NK-92 (cell line): ENCODE measurements around the gene C20orf144.
"Not testable (repeated sequence)": the region's sequence is repeated elsewhere in the genome, so short reads cannot be mapped to it uniquely, and the experiment has no call there.

Source experiments
- DNase-seq: peaks from one replicate; lab custom pipeline; 2025; ENCODE audit not compliant: unreplicated experiment; lab: John Stamatoyannopoulos, UW

Gene C20orf144

DNA sequence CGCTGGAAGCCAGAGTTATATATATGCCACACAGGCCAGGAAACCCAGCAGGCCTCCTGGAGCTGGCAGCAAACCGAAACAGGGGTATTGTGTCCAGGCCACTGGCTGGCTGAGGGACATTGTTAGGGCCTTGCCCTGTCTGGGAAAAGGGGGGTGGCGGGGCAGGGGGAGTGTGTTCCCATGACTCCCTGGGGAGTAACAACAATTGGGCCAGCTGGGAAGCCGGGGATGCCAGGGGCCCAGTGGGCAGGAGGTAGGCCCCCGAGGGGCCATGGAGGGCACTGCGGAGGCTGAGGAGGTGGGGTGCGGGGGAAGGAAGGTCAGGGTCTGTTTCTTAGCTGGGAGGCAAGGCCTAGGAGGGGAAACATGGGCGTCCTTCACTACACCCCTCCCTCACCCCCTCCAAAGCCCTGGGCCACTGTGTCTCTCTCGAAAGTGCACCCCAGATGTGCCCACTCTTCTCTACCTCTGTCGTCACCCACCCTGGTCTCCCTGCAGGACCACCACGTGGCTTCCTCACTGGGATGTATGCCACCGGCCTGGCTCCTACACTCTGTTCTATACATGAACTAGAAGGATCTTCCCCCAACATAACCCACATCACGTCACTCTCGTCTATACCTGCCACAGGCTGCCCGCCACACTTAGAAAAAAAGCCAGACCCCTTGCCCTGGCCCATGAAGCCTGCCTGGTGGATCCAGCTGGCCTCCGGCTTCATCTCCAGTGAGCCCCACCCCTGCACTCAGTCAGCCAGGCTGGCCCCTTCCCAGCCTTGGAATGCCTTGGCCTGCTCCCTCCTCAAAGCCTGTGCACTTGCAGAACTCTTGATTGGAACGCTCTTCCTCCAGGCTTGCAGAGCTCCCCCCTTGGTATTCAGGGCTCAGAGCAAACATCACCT lies 31.9 kb downstream of the C20orf144 start:
- no peak for DNase-seq

DNA sequence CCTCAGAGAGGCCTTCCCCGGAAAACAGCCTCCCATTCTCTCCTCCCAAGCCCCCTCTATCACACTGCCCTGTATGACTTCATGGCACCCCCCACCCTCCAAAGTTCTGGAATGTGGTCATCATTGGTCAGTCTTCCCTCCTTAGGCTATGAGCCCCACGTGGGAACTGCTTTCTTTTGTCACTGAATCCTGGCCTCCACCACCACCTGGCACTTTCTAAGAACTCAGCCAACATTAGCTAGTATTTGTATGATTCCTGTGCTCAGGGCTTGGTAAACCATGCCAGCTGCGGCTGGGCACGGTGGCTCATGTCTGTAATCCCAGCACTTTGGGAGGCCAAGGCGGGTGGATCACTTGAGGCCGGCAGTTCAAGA lies 32.5 kb downstream of the C20orf144 start:
- no peak for DNase-seq

DNA sequence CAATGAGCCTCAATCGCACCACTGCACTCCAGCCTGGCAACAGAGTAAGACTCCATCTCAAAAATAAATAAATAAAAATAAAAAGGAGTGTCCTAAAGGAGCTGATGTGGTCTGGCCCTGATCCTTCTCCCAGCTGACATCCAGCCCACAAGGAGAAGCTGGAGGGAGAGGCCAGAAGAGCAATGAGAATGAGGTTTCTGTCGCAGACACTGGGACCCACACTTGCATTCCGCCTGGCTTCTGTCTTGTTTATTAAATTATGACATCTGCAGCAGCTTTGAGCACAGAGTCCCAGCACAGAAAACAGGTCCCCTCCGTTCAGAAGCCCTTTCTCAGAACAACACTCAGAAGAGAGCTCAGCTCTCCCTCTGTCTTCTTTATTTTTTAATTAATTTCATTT lies 34.3 kb downstream of the C20orf144 start:
- DNase-seq, result no peak

DNA sequence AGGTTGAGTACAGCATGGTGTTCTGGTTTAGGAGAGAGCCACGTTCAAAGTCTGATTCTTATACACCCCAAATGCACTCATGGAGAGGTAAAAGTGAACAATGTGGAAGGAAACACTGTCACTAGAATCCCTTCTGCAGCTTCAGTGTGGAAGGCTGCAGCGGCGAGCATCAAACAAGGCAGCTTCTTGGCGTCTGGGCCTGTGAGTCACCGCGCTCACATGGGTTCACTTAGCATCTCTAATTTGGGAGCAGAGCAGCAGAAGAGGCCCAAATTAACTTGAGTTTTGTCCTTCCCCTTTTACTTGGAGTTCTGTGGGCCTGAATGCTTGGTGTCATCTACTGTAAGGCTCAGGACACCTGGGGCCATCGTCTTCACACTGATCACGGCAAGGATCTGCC lies 35.0 kb downstream of the C20orf144 start:
- no peak for DNase-seq

DNA sequence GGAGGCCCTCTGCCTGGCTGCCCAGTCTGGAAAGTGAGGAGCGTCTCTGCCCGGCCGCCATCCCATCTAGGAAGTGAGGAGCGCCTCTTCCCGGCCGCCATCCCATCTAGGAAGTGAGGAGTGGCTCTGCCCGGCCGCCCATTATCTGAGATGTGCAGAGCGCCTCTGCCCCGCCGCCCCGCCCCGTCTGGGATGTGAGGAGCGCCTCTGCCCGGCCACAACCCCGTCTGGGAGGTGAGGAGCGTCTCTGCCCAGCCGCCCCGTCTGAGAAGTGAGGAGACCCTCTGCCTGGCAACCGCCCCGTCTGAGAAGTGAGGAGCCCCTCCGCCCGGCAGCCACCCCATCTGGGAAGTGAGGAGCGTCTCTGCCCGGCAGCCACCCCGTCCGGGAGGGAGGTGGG lies 36.8 kb downstream of the C20orf144 start:
- not testable (repeated sequence) for DNase-seq

DNA sequence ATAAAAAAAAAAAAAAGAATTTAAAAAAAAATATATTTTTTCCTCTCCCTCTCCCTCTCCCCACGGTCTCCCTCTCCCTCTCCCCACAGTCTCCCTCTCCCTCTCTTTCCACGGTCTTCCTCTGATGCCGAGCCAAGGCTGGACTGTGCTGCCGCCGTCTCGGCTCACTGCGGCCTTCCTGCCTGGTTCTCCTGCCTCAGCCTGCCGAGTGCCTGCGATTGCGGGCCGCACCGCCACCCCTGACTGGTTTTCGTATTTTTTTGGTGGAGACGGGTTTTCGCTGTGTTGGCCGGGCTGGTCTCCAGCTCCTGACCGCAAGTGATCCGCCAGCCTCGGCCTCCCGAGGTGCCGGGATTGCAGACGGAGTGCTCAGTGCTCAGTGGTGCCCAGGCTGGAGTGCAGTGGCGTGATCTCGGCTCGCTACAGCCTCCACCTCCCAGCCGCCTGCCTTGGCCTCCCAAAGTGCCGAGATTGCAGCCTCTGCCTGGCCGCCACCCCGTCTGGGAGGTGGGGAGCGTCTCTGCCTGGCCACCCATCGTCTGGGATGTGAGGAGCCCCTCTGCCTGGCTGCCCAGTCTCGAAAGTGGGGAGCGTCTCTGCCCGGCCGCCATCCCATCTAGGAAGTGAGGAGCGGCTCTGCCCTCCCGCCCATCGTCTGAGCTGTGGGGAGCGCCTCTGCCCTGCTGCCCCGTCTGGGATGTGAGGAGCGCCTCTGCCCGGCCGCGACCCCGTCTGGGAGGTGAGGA lies 38.7 kb downstream of the C20orf144 start:
- not testable (repeated sequence) for DNase-seq

DNA sequence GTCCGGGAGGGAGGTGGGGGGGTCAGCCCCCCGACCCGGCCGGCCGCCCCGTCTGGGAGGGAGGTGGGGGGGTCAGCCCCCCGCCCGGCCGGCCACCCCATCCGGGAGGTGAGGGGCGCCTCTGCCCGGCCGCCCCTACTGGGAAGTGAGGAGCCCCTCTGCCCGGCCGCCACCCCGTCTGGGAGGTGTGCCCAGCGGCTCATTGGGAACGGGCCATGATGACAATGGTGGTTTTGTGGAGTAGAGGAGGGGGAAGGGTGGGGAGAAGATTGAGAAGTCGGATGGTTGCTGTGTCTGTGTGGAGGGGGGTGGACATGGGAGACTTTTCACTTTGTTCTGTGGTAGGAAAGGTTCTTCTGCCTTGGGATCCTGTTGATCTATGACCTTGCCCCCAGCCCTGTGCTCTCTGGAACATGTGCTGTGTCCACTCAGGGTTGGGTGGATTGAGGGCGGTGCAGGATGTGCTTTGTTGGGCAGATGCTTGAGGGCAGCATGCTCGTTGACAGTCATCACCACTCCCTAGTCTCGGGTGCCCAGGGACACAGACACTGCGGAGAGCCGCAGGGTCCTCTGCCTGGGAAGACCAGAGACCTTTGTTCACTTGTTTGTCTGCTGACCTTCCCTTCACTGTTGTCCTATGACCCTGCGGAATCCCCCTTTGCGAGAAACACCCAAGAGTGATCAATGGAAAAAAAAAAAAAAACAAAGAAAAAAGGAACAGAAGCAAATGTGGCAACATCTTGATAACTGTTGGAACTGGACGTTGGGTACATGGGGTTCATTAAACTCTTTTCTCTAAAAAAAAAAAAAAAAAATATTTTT lies 39.7 kb downstream of the C20orf144 start:
- no peak for DNase-seq

DNA sequence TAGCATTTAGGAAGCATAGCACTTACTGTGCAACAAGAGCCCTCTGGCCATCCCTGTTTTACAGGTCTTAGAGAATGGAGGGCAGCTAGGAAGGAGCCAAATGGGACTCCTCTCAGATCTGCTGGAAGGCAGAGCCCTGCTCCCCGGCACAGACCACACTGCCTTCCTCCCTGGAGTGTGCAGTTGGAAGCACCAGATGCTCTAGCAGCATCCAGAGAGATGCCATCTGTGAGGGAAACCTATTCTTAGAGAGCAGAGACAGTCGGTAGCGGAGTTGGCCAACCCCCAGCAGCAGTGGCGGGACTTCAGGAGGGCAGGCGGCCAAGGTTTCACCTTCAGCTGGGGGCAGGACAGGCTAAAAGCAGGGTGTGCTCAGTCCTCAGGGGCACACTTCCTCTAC lies 40.7 kb downstream of the C20orf144 start:
- DNase-seq, result no peak

DNA sequence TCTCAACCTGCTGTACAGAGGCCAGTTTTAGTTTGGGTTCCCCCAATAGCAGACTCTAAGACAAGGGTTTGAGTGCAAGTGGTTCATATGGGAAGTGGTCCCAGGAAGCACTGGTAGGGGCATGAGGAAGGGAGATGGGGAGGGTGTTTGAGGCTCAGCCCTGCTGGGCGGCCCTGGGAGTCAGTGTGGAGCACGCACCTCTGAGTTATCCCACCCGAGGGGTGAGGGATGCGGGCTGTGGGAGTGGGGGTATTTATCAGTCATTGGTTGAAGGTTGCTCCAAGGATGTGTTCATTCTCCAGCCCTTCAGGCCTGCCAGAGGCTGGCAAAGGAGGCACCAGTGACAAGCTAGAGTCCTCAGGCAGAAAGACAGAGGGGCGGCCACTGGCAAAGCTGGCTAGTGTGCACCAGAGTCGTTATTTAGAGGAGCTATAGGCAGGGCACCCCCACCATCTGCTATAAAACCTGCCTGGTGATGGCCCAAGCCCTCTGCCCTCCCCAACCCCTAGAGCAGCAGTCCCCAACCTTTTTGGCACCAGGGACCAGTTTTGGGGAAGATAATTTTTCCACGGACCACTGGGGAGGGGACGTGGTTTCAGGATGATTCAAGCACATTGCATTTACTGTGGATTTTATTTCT lies 41.5 kb downstream of the C20orf144 start:
- no peak for DNase-seq

DNA sequence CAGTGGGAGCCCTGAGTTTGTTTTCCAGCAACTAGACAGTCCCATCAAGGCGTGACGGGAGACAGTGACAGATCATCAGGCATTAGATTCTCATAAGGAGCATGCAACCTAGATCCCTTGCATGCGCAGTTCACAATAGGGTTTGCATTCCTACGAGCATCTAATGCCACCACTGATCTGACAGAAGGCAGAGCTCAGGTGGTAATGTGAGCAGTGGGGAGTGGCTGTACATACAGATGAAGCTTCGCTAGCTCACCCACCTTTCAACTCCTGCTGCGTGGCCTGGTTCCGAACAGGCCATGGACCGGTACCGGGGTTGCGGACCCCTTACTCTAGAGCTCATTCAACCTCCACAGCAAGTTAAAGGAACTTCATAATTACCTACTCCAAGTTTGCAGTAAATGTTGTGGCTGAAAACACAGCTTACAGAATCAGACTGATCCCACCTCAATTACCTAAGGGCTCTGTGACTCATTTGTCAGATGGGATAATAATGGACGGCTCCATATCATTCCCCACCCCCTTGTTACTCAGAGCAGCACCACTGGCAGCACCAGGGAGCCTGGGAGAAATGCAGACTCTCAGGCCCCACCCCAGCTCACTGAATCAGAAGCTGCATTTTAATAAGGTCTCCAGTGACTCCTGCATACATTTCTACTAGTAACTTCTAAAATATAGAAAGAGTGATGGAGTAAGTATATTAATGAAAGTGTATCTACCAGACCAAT lies 42.2 kb downstream of the C20orf144 start:
- no peak for DNase-seq

DNA sequence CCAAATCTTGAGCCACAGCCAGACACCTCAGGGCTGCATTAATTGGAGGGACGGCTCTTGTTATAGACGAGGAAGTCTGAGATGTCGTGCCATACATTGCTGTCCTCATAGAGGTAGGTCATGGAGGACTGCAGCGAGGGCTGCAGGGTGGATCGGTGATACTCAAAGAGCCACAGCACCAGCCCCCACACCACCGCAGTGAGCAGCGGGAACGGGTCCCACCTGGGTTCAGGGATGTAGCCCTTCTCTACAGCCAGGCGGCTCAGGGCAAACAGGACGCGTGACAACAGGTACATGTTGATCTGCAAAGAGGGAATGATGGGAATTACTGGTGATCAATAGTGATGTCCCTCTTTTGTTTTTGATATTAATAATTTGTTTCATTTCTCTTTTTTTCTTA lies 45.5 kb downstream of the C20orf144 start:
- no peak for DNase-seq

DNA sequence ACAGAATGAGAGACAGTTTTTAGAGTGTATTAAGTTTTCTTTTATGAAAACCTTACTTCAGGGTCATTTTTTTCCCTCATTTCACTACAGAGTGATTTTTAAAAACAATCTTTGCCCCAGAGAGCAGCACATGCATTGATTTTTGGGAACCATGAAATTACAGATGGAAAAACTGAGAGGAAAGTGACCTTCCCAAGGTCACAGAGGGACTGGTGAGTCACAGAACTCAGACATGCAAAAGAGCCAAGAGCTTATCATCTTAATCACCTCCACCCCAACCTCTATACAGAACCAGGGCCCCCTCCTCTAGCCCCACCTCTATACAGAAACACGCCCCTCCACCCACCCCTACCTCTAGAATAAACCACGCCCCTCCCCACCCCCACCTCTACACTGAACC lies 47.3 kb downstream of the C20orf144 start:
- DNase-seq, result no peak

DNA sequence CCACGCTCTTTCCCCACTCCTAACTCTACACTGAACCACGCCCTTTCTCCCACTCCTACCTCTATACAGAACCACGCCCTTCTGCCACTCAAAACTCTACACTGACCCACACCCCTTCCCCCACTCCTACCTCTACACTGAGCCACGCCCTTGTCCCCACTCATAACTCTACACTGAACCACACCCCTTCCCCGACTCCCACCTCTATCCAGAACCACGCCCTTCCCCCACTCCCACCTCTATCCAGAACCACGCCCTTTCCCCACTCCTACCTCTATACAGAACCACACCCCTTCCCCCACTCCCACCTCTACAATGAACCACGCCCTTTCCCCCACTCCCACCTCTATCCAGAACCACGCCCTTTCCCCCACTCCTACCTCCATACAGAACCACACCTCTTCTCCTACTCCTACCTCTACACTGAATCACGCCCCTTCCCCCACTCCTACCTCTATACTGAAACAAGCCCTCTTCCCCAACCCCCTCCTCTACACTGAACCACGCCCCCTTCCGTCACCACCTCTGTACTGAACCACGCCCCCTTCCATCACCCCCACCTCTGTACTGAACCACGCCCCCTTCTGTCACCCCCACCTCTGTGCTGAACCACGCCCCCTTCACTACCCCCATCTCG lies 47.9 kb downstream of the C20orf144 start:
- DNase-seq, result no peak

DNA sequence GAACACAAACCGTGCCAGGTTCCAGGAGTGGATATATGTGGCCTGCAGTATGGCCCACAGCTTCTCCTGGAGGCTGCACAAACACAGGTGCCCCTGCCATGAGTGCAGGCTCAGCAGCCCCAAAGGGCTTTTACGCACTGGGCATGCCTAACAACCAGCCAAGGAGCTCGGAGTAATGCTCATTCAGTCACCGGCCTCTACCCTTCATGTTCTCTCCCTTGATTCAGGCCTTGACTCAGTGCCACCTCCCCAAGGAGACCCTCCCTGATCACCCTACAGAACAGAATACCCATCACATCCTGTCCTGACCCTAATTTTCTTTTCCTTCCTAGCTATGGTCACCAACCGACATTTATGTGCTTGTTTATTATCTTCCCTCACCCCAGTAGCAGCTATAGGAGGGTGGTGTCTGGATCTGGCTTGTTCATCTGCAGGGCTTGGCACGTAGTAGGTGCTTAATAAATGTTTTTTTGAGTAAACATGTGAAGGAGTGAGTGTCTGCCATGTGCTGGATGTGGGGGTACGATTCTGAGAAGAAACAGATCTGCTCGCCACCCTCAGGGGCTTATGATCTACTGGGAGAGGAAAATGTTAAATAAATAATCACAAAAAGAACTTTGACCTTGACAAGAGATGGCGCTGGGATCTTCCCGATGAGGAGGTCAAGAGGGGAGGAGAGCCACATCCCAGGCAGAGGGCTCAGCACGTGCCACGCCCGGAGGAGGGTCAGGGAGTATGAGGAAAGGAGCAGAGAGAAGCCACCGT lies 48.7 kb downstream of the C20orf144 start:
- DNase-seq, result no peak

DNA sequence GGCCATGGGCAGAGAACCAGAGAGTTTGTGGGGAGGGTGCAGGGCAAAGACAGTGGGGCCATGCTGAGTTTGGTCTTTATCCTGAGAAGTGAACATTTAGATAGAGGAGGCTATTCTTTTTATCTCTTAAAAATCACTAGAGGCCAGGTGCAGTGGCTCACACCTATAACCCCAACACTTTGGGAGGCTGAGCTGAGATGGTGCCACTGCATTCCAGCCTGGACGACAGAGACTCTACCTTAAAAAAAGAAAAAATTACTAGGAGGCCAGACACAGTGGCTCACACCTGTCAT lies 49.3 kb downstream of the C20orf144 start:
- DNase-seq, result no peak
